WTC11 (cell line): ENCODE measurements around the gene EFCC1. TPM values are rescaled to one million over a fixed set of nuclear protein-coding genes. Genes with fewer than 3 reads are reported as not detected.

Experiments
- ATAC-seq: fragments of 200-7000 bp; cut with Tn5 transposase; 2 replicates; pipeline ENCODE4 v1.10.0; 2021; ENCODE audit warnings: mild to moderate bottlenecking, moderate library complexity
- CTCF ChIA-PET: fragments of 300-600 bp; sonication (Branson Sonifier 250); formaldehyde crosslinking; loops from one replicate; lab custom pipeline; 2021; ENCODE audit warnings: antibody characterized with exemption; lab: Charles Lee
- POLR2A ChIA-PET: fragments of 350-600 bp; sonication (Branson Sonifier 250); formaldehyde crosslinking; loops from one replicate; lab custom pipeline; 2021; ENCODE audit warnings: antibody characterized with exemption; lab: Charles Lee
- DNase-seq: peaks from one replicate; pipeline ENCODE4 v3.0.0; 2021; ENCODE audit warnings: low spot score
- H3K27ac Mint-ChIP-seq: 2 replicates; pipeline ENCODE4 v1.8.0; 2021; ENCODE audit warnings: mixed read lengths
- H3K27me3 Mint-ChIP-seq: 2 replicates; pipeline ENCODE4 v1.8.0; 2021; ENCODE audit warnings: low read depth, mild to moderate bottlenecking, moderate library complexity, mixed read lengths
- H3K36me3 Mint-ChIP-seq: 2 replicates; pipeline ENCODE4 v1.8.0; 2021; ENCODE audit warnings: mixed read lengths
- H3K4me1 Mint-ChIP-seq: 2 replicates; pipeline ENCODE4 v1.8.0; 2022; ENCODE audit warnings: mixed read lengths
- H3K4me3 Mint-ChIP-seq: 2 replicates; pipeline ENCODE4 v1.8.0; 2021; ENCODE audit warnings: mild to moderate bottlenecking, moderate library complexity, mixed read lengths
- H3K9me3 Mint-ChIP-seq: 2 replicates; pipeline ENCODE4 v1.8.0; 2021; ENCODE audit warnings: mixed read lengths
- ARID4B ChIP-seq: sonication (generic); formaldehyde crosslinking; IDR thresholded peaks from 2 replicates; pipeline ENCODE4 v1.8.0; 2023; ENCODE audit warnings: missing genetic modification reagents, mild to moderate bottlenecking, borderline replicate concordance
- ATF2 ChIP-seq: sonication (generic); formaldehyde crosslinking; IDR thresholded peaks from 2 replicates; pipeline ENCODE4 v1.8.1; 2022; ENCODE audit warnings: low read depth, missing genetic modification reagents, borderline replicate concordance
- ATF6 ChIP-seq: sonication (generic); formaldehyde crosslinking; IDR thresholded peaks from 2 replicates; pipeline ENCODE4 v1.8.1; 2023; ENCODE audit warnings: mild to moderate bottlenecking, missing genetic modification reagents
- ESRRA ChIP-seq: sonication (generic); formaldehyde crosslinking; IDR thresholded peaks from 2 replicates; pipeline ENCODE4 v1.8.1; 2022; ENCODE audit warnings: mild to moderate bottlenecking, missing genetic modification reagents, borderline replicate concordance
- FOXK1 ChIP-seq: sonication (generic); formaldehyde crosslinking; IDR thresholded peaks from 2 replicates; pipeline ENCODE4 v1.8.0; 2022; ENCODE audit warnings: mild to moderate bottlenecking, moderate library complexity, missing genetic modification reagents
- GABPB1 ChIP-seq: sonication (generic); formaldehyde crosslinking; IDR thresholded peaks from 2 replicates; pipeline ENCODE4 v1.8.1; 2023; ENCODE audit warnings: mild to moderate bottlenecking, missing genetic modification reagents
- HMGXB4 ChIP-seq: sonication (generic); formaldehyde crosslinking; IDR thresholded peaks from 2 replicates; pipeline ENCODE4 v1.8.1; 2023; ENCODE audit warnings: mild to moderate bottlenecking, moderate library complexity, missing genetic modification reagents
- JAZF1 ChIP-seq: fragments of 250-450 bp; sonication (Bioruptor Pico); IDR thresholded peaks from 2 replicates; pipeline ENCODE4 v1.9.0; 2021; ENCODE audit warnings: moderate library complexity, mild to moderate bottlenecking, inconsistent platforms
- MAX ChIP-seq: sonication (generic); formaldehyde crosslinking; IDR thresholded peaks from 2 replicates; pipeline ENCODE4 v1.8.0; 2022; ENCODE audit warnings: mild to moderate bottlenecking, missing genetic modification reagents
- MYBL2 ChIP-seq: sonication (generic); formaldehyde crosslinking; IDR thresholded peaks from 2 replicates; pipeline ENCODE4 v1.8.1; 2023; ENCODE audit warnings: mild to moderate bottlenecking, moderate library complexity, missing genetic modification reagents
- NFATC4 ChIP-seq: fragments of 250-450 bp; sonication (Bioruptor Pico); IDR thresholded peaks from 2 replicates; pipeline ENCODE4 v1.9.0; 2021; ENCODE audit warnings: mild to moderate bottlenecking
- NFE2L1 ChIP-seq: sonication (generic); formaldehyde crosslinking; IDR thresholded peaks from 2 replicates; pipeline ENCODE4 v1.8.1; 2023; ENCODE audit warnings: missing genetic modification reagents
- PRDM15 ChIP-seq: sonication (generic); formaldehyde crosslinking; IDR thresholded peaks from 2 replicates; pipeline ENCODE4 v1.8.0; 2022; ENCODE audit warnings: missing genetic modification reagents
- RORB ChIP-seq: fragments of 250-450 bp; sonication (Bioruptor Pico); IDR thresholded peaks from 2 replicates; pipeline ENCODE4 v1.9.0; 2021; ENCODE audit warnings: mild to moderate bottlenecking
- SOX15 ChIP-seq: fragments of 250-450 bp; sonication (Bioruptor Pico); IDR thresholded peaks from 2 replicates; pipeline ENCODE4 v1.9.0; 2021; ENCODE audit warnings: mild to moderate bottlenecking
- ZNF219 ChIP-seq: sonication (generic); formaldehyde crosslinking; IDR thresholded peaks from 2 replicates; pipeline ENCODE4 v1.8.0; 2023; ENCODE audit warnings: missing genetic modification reagents, mild to moderate bottlenecking, borderline replicate concordance
- ZNF317 ChIP-seq: sonication (generic); formaldehyde crosslinking; IDR thresholded peaks from 2 replicates; pipeline ENCODE4 v1.8.1; 2023; ENCODE audit warnings: low read depth, mild to moderate bottlenecking, moderate library complexity, missing genetic modification reagents, borderline replicate concordance
- total RNA-seq: library from RNA; stranded (reverse); gene quantifications from 3 replicates; pipeline ENCODE4 v1.2.3, GENCODE V29; 2021

The EFCC1 gene
- total RNA-seq, 1 experiment from 2014 or later = 0.31 TPM

- TF ChIP-seq MAX (CRISPR knock-in tag) (no peak), ESRRA (no peak)
These were observed 30.4 kb upstream of the EFCC1 start (continued) for GRCh38 chr3:128970740-128971047.

GRCh38 chr3:128971421-128972100 lies 29.5 kb upstream of the EFCC1 start:
- H3K27me3 Mint-ChIP-seq = no peaks in the 10 kb centered on the region
- H3K36me3 Mint-ChIP-seq = no peaks in the 10 kb centered on the region
- no peak for ATAC-seq
- no peaks in the 10 kb centered on the region for H3K4me1 Mint-ChIP-seq
- TF ChIP-seq ARID4B (CRISPR knock-in tag) (no peak), MYBL2 (CRISPR knock-in tag) (no peak), PRDM15 (CRISPR knock-in tag) (no peak), JAZF1 (no peak), ATF6 (CRISPR knock-in tag) (no peak), NFATC4 (CRISPR knock-in tag) (no peak), NFE2L1 (CRISPR knock-in tag) (no peak), GABPB1 (CRISPR knock-in tag) (no peak), SOX15 (CRISPR knock-in tag) (no peak), ZNF219 (no peak), ZNF317 (CRISPR knock-in tag) (no peak), ATF2 (no peak), HMGXB4 (CRISPR knock-in tag) (no peak), FOXK1 (CRISPR knock-in tag) (no peak), RORB (CRISPR knock-in tag) (no peak)
- H3K4me3 Mint-ChIP-seq = no peak overlapping the region
- ChIA-PET POLR2A (no interaction called here), CTCF (interaction anchor here (0.6 to 2.9 kb wide), 14 partner anchors 12 to 274 kb away, joined by 3 to 70 read pairs (median 32); partner anchors contain the start of genes CFAP92 and RAB43)
- no peak for DNase-seq
- H3K27ac Mint-ChIP-seq = no peak overlapping the region
- H3K9me3 Mint-ChIP-seq = no peaks in the 10 kb centered on the region
